GM21381 (cell line): ENCODE results near the gene ETV6.

ENCODE experiments used
- ATAC-seq: cut with Tn5 transposase; IDR thresholded peaks from one replicate; pipeline ENCODE4 v1.9.1; 2021; ENCODE audit warnings: mild to moderate bottlenecking, moderate library complexity; ENCODE audit not compliant: unreplicated experiment

The ETV6 gene

DNA sequence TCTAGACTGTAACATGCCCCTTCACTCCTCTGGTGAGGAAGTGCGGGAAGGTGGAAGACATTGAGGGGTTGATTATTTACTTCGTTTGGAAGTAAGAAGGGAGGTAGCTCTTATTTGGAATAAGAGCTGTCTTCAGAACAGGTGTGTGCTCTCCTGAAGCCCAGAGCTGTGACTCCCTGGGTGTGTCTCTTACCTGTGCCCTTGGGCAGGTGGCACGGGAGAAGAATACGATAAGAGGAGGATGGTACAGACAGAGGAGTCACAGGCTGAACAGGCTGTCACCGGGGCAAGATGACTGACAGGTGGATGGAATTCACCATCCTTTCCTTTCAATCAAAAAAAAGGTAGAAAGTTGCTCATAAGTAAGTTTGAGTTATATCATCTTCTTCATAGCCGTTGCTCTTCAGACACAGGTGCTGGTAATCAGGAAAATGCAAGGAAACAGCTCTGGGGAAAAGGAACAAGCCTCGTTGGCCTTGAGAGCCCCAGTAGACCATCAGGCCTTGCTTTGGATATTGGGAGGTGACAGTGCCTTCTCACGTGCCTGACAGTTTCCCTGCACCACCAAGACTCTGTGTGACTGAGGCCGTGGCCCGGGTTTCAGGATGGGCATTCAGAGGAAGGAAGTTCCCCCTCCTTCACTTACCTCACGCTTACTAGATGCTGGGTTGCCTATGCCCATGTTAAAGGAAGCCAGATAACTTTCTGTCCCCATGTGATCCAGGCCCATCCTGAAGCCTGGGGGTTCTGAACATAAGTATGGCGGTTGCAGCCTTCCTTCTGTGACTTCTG, 120.4 kb downstream of the ETV6 start:
- ATAC-seq = no peak

DNA sequence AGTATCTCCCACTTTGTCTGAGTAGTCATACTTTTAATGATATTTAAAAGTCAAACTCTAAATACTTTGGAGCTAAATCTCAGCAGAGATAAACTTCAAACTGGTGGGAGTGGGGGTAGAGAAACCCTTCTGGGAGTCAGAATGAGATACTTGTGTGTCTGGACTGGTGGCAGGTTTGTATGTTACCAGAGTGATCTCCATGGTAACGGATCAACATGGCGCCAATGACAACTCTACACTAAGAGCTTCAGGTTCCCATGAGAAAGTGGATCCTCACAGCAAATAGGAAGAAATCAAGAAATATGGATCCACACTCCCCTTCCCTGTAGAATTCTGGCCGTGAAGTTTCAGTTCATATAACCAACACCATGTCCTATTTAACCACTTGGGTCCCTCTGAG, 121.9 kb downstream of the ETV6 start:
- no peak for ATAC-seq

DNA sequence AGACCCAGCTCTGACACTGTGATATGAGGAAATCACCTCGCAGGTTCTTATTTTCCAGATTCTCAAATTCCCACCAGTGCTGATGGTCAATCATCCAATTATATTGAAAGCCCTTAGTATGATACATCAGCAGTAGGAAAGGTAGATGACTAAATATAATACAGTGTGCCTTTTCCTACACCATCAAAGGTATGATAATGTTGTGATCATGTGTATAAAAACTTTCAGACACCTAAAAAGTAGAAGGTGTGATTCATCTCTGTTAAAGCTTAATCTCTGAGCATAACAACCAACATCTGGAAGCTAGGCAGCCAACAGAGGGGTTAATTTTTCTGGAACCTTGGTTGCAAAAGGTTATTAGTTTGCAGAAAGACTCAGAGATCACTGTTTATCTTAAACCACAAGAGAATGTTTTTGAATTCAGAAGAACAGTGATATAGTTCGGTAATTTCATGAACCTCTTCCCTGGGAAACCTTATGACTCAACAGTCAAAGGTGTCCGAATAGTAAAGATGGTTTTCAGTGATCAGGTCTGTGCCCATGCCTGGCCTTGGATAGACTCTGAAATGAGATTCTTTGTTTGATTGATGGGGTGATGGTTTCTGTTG, 122.5 kb downstream of the ETV6 start:
- ATAC-seq = no peak

DNA sequence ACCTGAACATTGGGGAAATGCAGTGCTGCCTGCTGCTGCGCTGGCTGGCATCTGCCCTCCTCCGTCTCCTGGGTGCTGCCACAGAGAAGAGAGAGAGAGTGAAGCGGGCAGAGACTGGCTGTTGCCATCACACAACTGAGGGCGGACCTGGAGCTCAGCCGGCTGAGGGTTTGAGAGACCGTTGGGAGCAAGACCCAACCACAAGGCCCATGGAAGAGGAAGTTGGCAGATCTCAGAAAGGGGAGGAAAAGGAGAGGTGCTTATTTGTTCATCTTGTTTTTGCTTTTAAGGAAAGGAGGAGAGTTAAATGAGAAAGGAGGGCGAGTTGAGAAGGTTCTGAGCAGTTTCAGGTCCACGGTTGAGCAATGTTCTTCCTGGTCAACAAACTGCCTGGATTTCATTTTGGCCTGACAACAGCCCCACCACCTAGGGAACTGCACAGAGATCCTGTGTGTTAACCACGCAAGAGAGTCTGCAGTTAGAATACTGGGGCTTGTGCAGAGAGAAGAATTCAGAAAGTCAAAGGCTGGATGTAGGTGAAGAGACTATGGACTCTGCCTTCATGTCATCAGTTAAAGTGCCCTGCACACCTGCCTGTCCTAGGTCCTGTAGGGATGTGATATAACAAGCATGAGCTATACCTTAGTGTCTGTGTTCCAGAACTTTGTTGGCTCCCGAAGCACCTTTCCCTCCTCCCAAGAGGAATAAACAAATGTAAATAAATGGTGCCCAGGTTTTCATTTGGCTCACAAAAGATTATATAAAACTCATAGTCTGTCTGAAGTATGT, 124.6 kb downstream of the ETV6 start:
- no peak for ATAC-seq

DNA sequence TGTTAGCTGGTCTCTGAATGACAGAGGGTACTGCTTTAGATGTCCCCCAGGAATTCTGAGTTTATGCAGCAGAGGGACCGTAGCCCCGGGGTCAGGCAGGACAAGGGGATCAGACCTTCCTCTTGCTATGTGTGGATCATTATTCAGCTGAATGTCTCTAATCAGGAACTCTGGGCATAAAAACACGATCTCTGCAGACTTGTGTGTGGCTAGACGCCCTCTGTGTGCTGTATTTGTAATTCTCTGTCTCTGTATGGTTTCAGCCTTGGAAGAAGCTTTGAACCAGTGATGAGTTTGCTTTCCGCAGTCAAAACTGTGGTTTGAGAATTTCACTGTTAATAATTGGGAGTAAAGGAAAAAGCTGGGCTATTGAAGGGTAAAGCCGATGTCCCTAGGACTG, 125.3 kb downstream of the ETV6 start:
- no peak for ATAC-seq

DNA sequence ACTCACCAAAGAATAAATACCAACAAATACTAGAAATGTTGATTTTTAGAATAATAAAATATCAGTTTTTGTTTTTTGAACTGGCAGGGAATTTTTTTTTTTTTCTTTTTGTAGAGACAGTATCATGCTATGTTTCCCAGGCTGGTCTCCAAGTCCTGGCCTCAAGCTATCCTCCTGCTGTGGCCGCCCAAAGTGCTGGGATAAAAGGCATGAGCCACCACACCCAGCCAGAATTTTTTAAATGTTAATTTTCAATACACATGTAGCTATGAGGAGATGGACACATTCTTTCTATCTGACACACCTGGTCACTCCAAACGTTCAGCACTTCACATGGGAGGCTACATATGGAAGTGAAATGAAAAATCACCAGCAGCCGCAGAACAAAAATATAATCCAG, 126.8 kb downstream of the ETV6 start:
- no peak for ATAC-seq

DNA sequence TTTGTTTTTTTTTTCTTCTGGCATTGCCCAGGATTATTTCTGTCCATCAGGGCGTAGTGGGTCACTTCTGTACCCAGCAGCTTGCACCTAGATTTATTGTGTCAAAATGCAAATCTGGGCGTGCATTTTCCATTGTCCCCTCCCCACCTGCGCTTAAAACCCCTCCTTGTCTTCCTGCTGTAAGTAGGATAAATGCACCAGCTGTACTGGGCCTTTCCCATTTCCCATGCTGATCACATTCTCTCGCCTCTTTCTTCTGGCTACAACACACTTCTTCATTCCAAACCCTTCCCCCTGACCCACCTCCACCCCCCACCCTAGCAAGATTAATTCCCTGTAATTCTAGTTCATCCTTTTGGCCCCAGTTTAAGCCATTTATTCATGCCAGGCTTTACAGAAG, 128.0 kb downstream of the ETV6 start:
- no peak for ATAC-seq

DNA sequence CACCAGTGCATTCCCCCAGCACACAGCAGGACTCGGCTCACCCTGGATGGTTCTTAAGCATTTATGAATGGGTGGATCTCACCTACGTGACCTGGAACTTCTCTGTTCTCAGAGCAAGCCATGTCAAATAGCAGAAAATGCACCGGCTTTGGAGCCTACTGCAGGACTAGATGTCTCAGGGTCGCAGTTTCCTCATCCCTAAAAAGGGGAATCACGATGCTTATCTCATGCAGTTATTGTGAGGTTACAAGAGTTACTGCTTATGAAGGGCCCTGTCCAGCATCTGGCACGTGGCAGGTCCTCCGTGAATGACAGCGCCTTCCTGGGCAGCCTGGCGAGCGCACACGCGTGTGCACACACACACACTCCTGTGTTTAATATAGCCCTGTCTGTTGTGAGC, 128.5 kb downstream of the ETV6 start:
- ATAC-seq = no peak

DNA sequence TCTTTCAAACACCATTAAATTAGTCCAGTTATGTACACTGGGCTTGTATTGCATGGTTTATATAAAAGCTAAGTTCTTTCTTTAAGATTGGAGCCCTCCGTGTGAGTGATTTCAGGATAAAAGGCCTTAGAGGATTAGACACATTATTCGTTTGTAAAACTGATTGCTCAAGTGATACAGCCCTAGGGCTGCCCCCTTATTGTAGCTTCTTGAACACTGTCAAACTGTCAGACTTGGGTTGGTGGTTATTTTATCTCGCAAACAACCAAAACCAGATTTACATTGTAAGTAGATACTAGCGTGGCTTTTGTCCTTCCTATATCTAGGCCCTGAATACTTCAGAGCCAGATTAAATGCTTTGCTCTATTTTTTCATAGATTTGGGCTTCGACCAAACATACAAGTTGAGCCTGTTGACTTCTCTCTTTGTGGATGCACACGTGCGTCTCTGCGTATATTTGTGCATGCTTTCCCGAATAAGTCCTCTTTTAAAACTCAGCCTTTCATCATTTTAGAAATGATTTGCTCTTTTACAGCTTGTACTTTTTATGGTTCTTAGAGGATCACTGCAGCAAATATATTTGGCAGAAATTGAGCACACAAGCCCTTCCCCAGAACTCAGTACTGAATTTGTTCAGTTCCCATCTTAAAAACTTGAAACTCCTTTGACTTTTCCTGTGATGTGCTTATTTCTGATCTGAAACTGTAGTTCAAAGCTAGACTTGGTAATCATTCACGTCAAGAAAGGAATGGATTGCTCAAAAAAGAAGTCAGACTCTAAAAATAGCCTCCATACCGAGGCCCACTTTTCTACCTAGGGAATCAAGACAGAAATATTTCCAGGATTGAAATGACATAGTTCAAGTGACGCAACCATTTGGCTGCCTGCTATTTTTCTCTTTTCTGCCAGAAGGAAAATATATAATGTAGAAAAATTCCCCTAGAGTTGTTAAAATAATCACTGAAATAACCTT, 129.5 kb downstream of the ETV6 start:
- no peak for ATAC-seq

DNA sequence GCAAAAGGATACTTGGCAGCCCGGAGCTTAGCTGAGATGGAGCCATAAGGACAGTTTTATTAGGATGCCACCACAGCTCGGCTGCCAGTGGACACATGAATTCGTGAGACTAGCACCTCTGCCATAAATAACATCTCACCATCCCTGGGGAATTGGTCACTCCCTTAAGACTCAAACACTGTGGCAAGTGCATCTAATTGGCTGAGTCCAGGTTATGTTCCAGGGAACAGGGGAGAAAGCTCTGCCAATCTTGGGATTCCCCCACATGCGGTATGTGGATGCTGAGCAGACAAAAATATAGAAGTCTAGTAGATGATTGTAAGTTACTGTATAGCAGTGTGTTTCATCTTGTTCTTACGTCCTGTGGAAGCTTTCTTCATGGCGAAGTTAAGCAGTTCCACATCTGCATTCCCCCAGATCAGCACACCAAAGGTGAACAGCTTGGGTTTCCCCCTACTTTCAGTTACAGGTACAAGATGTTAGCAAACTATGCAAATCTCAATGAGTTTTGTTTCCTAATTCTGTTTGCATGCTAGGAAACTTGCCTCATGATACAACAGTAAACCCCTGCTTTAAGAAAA, 131.1 kb downstream of the ETV6 start:
- peak; percentile 72 for ATAC-seq

DNA sequence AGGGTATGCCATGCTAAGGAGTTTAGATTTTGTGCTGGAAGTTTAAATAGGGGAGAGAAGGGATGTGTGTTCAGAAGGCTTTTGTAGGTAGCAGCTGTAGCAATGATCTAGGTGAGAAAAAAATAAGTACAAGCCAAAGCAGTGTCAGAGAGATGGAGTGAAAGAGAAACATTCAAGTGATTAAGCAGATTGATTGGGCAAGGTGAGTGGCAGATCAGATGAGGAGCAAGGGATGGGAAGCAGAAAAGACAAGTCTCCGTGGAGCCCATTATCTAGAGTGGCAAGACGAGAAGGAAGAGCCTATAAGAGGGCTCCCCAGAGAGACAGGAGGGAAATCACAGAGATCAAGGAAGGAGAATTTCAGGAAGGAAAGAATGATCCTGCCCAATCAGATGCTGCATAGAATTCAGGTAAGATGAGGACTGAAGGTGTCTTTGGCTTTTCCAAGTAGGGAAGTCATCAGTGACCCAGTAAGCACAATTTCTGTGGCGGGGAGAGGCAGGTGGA, 133.5 kb downstream of the ETV6 start:
- no peak for ATAC-seq

DNA sequence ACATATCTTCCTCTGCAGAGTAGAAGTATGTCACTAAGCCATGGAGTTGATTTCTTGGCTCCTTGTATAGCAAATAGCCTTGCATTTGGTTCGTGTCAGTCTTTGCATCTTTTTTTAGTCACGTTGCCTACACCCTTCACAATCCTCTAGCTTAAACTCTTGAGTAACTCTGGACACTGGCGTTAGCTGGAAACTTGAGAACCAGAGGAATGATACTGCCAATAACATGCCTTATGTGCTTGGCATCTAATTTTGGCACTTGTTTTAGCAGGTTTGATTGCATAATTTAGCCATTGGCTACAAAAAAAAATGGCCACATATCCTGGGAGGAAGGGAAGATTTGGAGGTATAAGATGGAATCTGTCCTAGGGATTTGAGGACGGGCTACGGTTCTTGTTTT, 136.2 kb downstream of the ETV6 start:
- ATAC-seq = no peak

DNA sequence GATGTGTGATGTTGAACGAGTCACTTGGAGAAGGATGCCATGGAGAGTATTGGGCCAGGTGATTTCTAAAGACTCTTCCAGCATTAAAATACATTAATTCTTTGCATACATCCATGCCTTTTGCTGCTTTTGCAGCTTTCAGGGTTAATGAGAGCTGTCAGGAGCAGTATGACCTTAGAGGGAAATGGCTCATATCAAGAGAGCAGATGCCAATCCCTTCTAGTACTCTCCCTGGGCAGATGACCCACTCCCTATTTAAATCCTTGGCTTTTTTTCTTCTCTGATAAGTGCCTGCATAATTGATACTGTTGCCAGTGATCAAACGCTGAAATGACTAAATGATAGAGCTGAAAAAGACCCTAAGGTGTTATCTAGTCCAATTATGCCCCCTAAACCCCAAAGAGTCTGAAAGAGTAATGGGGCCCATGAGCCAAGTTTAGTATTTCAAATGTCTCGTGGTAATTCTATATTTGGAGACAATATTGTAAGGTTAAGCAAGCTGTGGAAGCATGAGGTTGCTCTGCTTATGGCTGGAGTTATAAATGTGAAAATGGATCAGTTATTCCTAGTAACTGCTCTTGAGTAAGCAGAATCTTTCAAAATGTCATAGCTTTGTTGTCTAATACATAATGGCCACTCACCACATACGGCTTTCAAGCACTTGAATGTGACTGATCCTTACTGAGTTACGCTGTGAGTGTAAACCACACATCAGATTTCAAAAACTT, 137.3 kb downstream of the ETV6 start:
- ATAC-seq = no peak

DNA sequence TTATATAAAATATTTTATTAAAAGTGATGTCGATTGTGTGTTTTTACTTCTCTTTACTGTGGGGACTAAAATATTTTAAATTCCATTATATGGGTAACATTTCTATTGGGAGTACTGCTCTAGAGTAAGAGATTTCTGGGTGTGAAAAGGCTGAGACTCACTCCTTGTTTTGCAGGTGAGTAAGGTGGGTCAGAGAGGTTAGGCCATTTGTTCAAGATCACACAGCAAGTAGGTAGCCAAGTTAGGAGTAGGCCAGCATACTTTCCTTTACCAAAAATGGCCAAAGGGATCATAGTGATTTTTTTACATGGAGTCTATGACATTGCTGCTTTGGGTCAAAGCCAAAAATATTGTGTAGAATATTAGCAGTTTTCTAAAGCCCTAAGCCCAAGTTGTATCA, 138.0 kb downstream of the ETV6 start:
- no peak for ATAC-seq

DNA sequence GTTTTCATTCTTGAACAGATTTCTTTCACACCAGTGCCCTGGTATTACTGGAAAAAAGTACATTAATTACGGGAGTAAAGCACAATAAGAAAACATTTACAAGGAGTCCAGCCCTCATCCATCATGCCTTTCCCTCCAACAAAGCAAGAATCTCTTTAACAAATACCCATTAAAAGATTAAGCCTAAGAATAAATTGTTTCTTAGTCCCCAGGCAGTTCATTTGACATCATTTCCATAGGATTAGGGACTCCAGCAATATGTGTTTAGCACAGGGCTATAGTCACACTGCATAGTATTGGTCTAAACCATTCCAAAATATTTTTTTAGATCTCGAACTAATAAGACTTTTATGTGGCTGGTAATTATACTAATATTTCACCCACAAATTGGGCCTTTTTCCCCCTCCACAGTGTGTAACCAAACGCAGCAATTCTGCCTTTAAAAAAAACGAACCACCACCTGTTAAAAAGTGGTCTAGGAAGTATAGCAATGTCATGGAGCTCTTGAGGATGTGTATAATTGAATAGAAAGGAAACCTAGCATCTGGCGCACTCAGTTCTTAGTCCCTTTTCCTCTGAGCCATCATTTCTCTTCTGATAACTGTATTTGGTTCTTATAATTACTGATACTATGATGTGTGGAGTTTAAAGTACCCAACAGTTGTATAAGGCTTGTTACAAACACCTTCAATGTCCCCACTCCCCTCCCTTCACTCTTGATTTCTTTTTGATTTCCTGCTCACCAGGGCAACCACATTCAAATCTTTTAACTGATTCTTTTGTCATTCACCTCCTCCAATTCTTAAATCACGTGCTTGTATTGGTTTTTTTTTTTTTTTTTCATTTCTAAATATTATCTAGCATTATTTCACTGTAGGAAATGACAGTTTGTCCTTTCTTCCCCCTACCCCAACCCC, 138.7 kb downstream of the ETV6 start:
- no peak for ATAC-seq

DNA sequence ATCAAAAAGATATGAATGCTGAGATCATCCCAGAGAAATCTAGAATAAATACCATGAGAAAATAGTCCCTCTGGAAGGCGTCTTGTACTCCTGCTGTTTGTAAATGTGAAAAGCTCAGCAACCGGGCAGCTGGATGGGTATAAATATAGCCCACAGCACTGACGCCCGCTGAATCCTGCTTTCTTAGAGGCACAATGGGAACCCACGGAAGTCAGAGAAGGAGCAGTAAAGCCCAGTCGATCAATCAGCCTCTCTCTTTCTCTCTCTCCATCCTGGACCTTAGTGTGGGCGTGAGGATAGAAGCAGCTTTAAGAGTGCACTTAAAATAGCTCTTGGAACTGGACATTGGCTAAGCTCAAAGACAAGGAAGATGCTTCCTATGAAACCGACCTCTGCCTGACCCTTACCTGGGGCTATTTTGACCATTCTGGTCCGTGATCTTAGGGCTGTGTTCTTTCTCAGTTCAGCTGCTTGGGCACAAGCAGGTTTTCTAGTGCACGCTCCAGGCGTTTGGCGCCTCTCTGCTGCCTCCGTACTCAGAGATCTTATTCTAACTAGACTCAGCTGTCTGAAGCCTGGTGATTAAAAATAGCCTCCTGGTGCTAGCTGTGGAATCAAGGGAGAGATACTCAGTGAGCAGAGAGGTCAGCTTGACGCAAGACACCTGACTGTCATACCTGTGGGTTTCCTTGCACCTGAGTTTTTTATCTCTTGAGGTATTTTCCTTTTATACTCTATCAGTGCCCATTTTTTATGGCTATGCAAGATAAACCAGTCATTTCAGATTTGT, 144.6 kb downstream of the ETV6 start:
- ATAC-seq = no peak

DNA sequence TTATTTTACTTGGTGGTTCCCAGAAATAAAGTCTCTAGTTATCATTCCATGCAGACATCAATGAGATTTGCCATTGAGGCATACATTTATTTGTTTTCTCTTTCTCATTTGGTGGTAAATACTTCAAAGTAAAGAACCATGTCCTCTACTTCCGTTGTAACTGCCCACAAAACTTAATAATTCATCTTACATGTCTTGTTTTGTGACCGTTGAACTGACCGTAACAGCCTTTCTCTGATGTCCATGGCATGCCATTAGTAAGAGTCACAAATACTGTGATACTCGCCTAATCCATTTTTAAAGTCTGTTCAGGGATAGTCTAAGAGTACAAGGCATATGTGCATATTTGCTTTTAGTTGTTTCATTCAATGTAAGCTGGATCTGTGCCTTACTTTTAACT, 145.3 kb downstream of the ETV6 start:
- no peak for ATAC-seq
